A673 (cell line): Measurements from ENCODE around the gene RELN. TPM values are rescaled to one million over a fixed set of nuclear protein-coding genes. Genes with fewer than 3 reads are reported as not detected.

Experiments
- BruUV-seq: library from RNA; stranded (reverse); fragments of 400-500 nt; replicated peaks from 2 replicates; lab custom pipeline; 2021; lab: Mats Ljungman, UMichigan
- CTCF ChIA-PET: fragments of 300-600 bp; sonication (Branson Sonifier 250); formaldehyde crosslinking; loops from one replicate; lab custom pipeline; 2022; ENCODE audit warnings: antibody characterized with exemption; lab: Charles Lee
- POLR2A ChIA-PET: fragments of 300-600 bp; sonication (Branson Sonifier 250); formaldehyde crosslinking; loops from one replicate; lab custom pipeline; 2022; ENCODE audit warnings: antibody characterized with exemption; ENCODE audit not compliant: low non-redundant PET; lab: Charles Lee
- DNase-seq: peaks from one replicate; pipeline ENCODE4 v3.0.0-alpha.2; 2015; ENCODE audit warnings: low spot score
- H3K27ac ChIP-seq: fragments of 200-600 bp; sonication (generic); 2 replicates; pipeline ENCODE4 v1.5.1; 2016; ENCODE audit warnings: mixed run types, low read depth, mild to moderate bottlenecking, mixed read lengths, antibody characterized with exemption, low read length; ENCODE audit not compliant: poor library complexity, severe bottlenecking
- H3K27me3 ChIP-seq: fragments of 200-600 bp; sonication (generic); replicated peaks from 2 replicates; pipeline ENCODE4 v1.6.1; 2017; ENCODE audit warnings: mixed run types, low read depth, mild to moderate bottlenecking, mixed read lengths, antibody characterized with exemption, low read length; ENCODE audit not compliant: insufficient read depth, poor library complexity
- H3K36me3 ChIP-seq: fragments of 200-600 bp; sonication (generic); 2 replicates; pipeline ENCODE4 v1.6.1; 2016; ENCODE audit warnings: mixed run types, mild to moderate bottlenecking, mixed read lengths, antibody characterized with exemption, low read length; ENCODE audit not compliant: insufficient read depth, poor library complexity, severe bottlenecking
- H3K4me1 ChIP-seq: fragments of 200-600 bp; sonication (generic); 2 replicates; pipeline ENCODE4 v1.6.1; 2017; ENCODE audit warnings: mixed run types, mild to moderate bottlenecking, mixed read lengths, antibody characterized with exemption, low read length; ENCODE audit not compliant: insufficient read depth, poor library complexity, severe bottlenecking
- H3K4me3 ChIP-seq: fragments of 200-600 bp; sonication (generic); 2 replicates; pipeline ENCODE4 v1.5.1; 2016; ENCODE audit warnings: low read depth, mixed run types, mild to moderate bottlenecking, mixed read lengths, low read length; ENCODE audit not compliant: poor library complexity, severe bottlenecking
- H3K9me3 ChIP-seq: fragments of 200-600 bp; sonication (generic); 2 replicates; pipeline ENCODE4 v1.6.1; 2016; ENCODE audit warnings: mixed run types, low read depth, mild to moderate bottlenecking, mixed read lengths, antibody characterized with exemption, low read length; ENCODE audit not compliant: poor library complexity, severe bottlenecking
- EZH2 ChIP-seq: fragments of 200-600 bp; sonication (generic); IDR thresholded peaks from 2 replicates; pipeline ENCODE4 v1.6.1; 2017; ENCODE audit warnings: borderline replicate concordance, low read depth, mild to moderate bottlenecking, mixed read lengths, antibody characterized with exemption, low read length; ENCODE audit not compliant: poor library complexity, severe bottlenecking
- intact Hi-C: fragments of 100-400 bp; cut with micrococcal nuclease; formaldehyde crosslinking; loops from one replicate; pipeline ENCODE4 v1.10.0; 2022; ENCODE audit not compliant: unreplicated experiment
- total RNA-seq: library from RNA; stranded (reverse); gene quantifications from 2 replicates; pipeline ENCODE4 v1.2.3, GENCODE V29; 2021
- TF ChIP-seq, protein P1 (sequence below): fragments of 300-800, 200-600 bp; sonication (generic); conservative IDR thresholded peaks from 2 replicates; pipeline ENCODE4 v1.5.1; 2017; ENCODE audit warnings: low read depth, mild to moderate bottlenecking, antibody characterized with exemption, low read length, moderate library complexity, mixed read lengths

The RELN gene
- total RNA-seq, 1 experiment from 2014 or later: not detected

DNA sequence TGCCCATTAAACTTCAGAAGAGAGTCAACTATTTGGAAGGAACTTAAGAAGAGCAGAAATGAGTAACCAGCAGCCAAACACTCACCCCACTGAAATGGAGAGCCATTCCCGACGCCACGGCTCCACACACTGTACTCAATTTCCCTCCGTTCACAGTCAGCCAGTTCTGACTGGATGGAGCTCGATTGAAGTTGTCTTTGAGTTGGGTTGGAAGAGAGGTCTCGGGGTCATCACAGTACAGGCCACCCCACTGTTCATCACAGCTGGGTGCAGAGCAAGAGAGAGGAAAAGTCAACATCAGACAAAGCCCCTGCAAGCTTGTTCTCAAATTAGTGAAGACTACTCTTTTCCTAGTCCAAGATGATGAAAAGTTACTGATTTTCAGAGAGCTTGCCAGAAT is 467.5 kb downstream of the RELN start:
- intact Hi-C loops: no loop called here
- Histone ChIP-seq H3K9me3 (no peaks in the 10 kb centered on the region), H3K36me3 (no peaks in the 10 kb centered on the region), H3K4me1 (no peaks in the 10 kb centered on the region), H3K27ac (no peak overlapping the region), H3K4me3 (no peak overlapping the region), H3K27me3 (peaks cover 83% of the 10 kb centered on the region)
- POLR2A ChIA-PET: no interaction called here
- no TSS peak for BruUV-seq
- TF ChIP-seq EZH2: no peak
- TF ChIP-seq, protein P1, sequence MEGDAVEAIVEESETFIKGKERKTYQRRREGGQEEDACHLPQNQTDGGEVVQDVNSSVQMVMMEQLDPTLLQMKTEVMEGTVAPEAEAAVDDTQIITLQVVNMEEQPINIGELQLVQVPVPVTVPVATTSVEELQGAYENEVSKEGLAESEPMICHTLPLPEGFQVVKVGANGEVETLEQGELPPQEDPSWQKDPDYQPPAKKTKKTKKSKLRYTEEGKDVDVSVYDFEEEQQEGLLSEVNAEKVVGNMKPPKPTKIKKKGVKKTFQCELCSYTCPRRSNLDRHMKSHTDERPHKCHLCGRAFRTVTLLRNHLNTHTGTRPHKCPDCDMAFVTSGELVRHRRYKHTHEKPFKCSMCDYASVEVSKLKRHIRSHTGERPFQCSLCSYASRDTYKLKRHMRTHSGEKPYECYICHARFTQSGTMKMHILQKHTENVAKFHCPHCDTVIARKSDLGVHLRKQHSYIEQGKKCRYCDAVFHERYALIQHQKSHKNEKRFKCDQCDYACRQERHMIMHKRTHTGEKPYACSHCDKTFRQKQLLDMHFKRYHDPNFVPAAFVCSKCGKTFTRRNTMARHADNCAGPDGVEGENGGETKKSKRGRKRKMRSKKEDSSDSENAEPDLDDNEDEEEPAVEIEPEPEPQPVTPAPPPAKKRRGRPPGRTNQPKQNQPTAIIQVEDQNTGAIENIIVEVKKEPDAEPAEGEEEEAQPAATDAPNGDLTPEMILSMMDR: no peak
- no peak for DNase-seq
- CTCF ChIA-PET: no interaction called here

DNA sequence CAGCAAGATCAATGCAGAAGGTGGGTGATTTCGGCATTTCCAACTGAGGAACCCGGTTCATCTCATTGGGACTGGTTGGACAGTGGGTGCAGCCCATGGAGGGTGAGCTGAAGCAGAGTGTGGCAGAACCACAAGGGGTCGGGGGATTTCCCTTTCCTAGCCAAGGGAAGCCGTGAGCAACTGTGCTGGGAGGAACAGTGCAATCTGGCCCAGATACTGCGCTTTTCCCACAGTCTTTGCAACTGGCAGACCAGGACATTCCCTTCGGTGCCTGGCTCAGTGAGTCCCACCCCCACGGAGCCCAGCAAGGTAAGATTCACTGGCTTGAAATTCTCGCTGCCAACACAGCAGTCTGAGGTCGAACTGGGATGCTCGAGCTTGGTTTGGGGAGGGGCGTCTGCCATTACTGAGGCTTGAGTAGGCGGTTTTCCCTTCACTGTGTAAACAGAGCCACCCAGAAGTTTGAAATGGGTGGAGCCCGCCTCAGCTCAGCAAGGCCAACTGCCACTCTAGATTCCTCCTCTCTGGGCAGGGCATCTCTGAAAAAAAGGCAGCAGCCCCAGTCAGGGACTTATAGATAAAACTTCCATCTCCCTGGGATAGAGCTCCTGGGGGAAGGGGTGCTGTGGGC is 484.8 kb downstream of the RELN start:
- Histone ChIP-seq H3K36me3 (no peaks in the 10 kb centered on the region), H3K27ac (no peak overlapping the region), H3K4me3 (no peak overlapping the region), H3K4me1 (no peaks in the 10 kb centered on the region), H3K27me3 (peaks cover 30% of the 10 kb centered on the region), H3K9me3 (no peaks in the 10 kb centered on the region)
- BruUV-seq: no TSS peak
- TF ChIP-seq, protein P1: no peak
- no peak for TF ChIP-seq EZH2
- POLR2A ChIA-PET: no interaction called here
- no peak for DNase-seq
- intact Hi-C loops: no loop called here
- CTCF ChIA-PET: no interaction called here

DNA sequence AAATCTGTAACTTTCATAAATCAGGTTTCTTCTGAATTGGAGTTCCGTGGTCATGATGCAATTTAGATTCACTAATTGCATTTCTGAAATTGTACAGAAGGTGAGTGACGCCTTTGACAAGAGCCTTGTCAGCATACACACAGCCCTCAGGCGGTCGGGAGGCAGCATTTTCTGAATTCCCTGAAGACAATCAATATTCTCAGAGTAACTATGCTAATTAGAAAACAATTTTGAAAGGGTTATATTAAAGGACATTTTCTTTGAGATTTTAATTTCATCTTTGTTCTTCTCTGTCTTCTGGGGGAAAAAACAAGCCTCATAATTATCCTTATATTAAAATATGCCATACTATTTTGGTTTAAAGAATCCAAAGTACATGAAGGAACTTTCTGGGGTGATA is 488.3 kb downstream of the RELN start:
- ChIA-PET POLR2A (no interaction called here), CTCF (no interaction called here)
- Histone ChIP-seq H3K27ac (no peak overlapping the region), H3K27me3 (peaks cover 58% of the 10 kb centered on the region), H3K4me1 (no peaks in the 10 kb centered on the region), H3K4me3 (no peak overlapping the region), H3K36me3 (no peaks in the 10 kb centered on the region), H3K9me3 (no peaks in the 10 kb centered on the region)
- no peak for DNase-seq
- BruUV-seq: no TSS peak
- intact Hi-C loops: no loop called here
- TF ChIP-seq, protein P1: no peak
- no peak for TF ChIP-seq EZH2
